Measurements from ENCODE around the gene BMPR2.
"Not testable (repeated sequence)": the region's sequence is repeated elsewhere in the genome, so short reads cannot be mapped to it uniquely, and the experiment has no call there.

- not testable (repeated sequence) for TF ChIP-seq CTCF (IDR thresholded peaks at IDR 0.05; ENCODE audit: low read depth, low read length, missing input control); NR2F2 (IDR thresholded peaks at IDR 0.05); GABPA (IDR thresholded peaks at IDR 0.05 in 1 of 2, conservative IDR thresholded peaks at IDR 0.05 in 1 of 2); REST (IDR thresholded peaks at IDR 0.05); YY1 (IDR thresholded peaks at IDR 0.05); JUND (IDR thresholded peaks at IDR 0.05); MAX (IDR thresholded peaks at IDR 0.05); SP1 (IDR thresholded peaks at IDR 0.05); EGR1 (IDR thresholded peaks at IDR 0.05; ENCODE audit: low read depth in 2 of 2); HNF4G (IDR thresholded peaks at IDR 0.05); TAF1 (conservative IDR thresholded peaks at IDR 0.05)
Measured at GRCh38 chr2:202503276-202503675, 127.1 kb downstream of the BMPR2 start.

Data from liver (tissue), 3 donors.